ENCODE results near the gene RHBDL1.

GRCh38 chr16:695355-696089 lies 20.1 kb downstream of the RHBDL1 start:
- TF ChIP-seq, protein P1, sequence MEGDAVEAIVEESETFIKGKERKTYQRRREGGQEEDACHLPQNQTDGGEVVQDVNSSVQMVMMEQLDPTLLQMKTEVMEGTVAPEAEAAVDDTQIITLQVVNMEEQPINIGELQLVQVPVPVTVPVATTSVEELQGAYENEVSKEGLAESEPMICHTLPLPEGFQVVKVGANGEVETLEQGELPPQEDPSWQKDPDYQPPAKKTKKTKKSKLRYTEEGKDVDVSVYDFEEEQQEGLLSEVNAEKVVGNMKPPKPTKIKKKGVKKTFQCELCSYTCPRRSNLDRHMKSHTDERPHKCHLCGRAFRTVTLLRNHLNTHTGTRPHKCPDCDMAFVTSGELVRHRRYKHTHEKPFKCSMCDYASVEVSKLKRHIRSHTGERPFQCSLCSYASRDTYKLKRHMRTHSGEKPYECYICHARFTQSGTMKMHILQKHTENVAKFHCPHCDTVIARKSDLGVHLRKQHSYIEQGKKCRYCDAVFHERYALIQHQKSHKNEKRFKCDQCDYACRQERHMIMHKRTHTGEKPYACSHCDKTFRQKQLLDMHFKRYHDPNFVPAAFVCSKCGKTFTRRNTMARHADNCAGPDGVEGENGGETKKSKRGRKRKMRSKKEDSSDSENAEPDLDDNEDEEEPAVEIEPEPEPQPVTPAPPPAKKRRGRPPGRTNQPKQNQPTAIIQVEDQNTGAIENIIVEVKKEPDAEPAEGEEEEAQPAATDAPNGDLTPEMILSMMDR (IDR thresholded peaks at IDR 0.05 in 2 of 3, conservative IDR thresholded peaks at IDR 0.05 in 1 of 3; ENCODE audit: borderline replicate concordance in 1 of 3, insufficient read depth in 1 of 3, low read depth in 2 of 3, low read length in 2 of 3) = no peak
- TF ChIP-seq POLR2AphosphoS5 (IDR thresholded peaks at IDR 0.05; ENCODE audit: low read depth, low read length) = peak; percentile 55
- TF ChIP-seq REST (IDR thresholded peaks at IDR 0.05; ENCODE audit: low read depth) = no peak
- TF ChIP-seq JUND (IDR thresholded peaks at IDR 0.05) = no peak
- no peak for TF ChIP-seq EZH2phosphoT487 (IDR thresholded peaks at IDR 0.05; ENCODE audit: borderline replicate concordance)
- no peak for TF ChIP-seq CEBPB (IDR thresholded peaks at IDR 0.05; ENCODE audit: low read depth)
- TF ChIP-seq ZNF274 (IDR thresholded peaks at IDR 0.05; ENCODE audit: low read depth, low read length) = no peak
- TF ChIP-seq SP1 (IDR thresholded peaks at IDR 0.05; ENCODE audit: low read depth) = peak; percentile 41; the same call in 1 of the 2 replicates
- peak; percentile 12 for TF ChIP-seq POLR2A (IDR thresholded peaks at IDR 0.05; ENCODE audit: borderline replicate concordance, extremely low read depth, insufficient read depth, insufficient read length)
- TF ChIP-seq SIN3A (IDR thresholded peaks at IDR 0.05; ENCODE audit: low read depth) = no peak
- no peak for TF ChIP-seq RAD21 (IDR thresholded peaks at IDR 0.05; ENCODE audit: low read depth)
- TF ChIP-seq ZBTB33 (IDR thresholded peaks at IDR 0.05; ENCODE audit: extremely low read depth, insufficient replicate concordance, low read length) = no peak
- TF ChIP-seq ELF1 (IDR thresholded peaks at IDR 0.05; ENCODE audit: borderline replicate concordance, low read depth) = no peak
- peak; percentile 13 for TF ChIP-seq TCF7L2 (IDR thresholded peaks at IDR 0.05; ENCODE audit: borderline replicate concordance, extremely low read depth, insufficient read depth, insufficient read length)

Measured in HCT116 (cell line).